ENCODE measurements around the gene ZFYVE26.

DNA sequence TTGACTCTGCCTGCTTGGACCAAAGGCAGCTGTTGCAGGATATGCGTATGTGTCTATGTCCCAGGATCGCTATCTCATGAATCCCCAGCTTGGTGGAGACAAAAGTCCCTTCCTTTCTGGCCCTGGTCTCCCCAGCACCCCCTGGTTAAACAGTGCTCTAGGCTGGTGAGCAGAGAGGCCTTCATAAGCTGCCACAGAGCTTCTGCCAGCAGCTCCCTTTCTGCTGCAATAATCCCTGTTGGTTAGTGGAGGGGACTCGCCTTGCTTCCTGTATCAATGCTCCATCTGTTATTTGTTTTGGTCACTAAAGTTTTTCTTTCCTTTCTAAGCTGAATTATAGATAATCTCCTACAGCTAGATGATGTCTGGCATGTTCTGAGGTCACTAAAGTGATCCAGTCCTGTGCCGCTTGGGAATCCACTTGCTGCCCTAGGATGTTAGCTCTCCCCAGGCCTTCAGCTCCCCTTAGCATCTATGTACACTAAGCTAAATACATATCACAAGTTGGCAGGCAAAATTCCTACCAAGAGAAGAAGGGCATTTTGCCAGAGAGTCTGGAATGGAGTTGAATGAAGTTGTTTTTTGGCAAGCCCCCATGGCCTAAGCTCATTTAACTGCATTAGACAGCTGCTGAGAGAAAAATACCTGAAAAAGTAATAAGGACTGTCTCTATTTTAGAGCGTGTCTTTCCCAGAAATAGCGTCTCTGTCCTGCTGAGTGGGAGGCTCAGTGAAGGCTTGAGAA is 66.9 kb downstream of the ZFYVE26 start:
- TF ChIP-seq POLR2A (IDR thresholded peaks at IDR 0.05), result no peak
- TF ChIP-seq, protein P1, sequence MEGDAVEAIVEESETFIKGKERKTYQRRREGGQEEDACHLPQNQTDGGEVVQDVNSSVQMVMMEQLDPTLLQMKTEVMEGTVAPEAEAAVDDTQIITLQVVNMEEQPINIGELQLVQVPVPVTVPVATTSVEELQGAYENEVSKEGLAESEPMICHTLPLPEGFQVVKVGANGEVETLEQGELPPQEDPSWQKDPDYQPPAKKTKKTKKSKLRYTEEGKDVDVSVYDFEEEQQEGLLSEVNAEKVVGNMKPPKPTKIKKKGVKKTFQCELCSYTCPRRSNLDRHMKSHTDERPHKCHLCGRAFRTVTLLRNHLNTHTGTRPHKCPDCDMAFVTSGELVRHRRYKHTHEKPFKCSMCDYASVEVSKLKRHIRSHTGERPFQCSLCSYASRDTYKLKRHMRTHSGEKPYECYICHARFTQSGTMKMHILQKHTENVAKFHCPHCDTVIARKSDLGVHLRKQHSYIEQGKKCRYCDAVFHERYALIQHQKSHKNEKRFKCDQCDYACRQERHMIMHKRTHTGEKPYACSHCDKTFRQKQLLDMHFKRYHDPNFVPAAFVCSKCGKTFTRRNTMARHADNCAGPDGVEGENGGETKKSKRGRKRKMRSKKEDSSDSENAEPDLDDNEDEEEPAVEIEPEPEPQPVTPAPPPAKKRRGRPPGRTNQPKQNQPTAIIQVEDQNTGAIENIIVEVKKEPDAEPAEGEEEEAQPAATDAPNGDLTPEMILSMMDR (IDR thresholded peaks at IDR 0.05), result no peak
- TF ChIP-seq EP300 (IDR thresholded peaks at IDR 0.05), result no peak

All from upper lobe of left lung (tissue), 4 donors.